ENCODE results near the gene PRSS23.

DNA sequence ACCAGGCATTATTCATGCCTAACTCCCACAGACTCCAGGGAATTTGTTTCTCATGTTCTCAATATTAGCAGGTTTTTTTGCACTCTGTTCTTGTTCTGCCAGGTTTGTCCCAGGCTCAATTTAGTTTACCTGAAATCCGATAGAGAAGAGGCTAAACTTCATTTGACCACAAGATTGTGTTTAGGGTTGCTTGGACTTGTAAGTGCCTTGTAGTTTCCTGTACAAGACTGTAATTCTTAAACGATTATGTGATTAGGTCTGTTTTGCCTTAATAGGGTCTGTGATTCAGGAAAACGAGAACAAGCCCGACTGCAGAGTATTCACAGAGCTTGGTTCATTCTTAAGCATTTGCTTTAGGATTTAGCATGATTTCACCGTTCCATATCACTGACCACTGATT lies 1.8 kb downstream of the PRSS23 start:
- TF ChIP-seq, protein P1, sequence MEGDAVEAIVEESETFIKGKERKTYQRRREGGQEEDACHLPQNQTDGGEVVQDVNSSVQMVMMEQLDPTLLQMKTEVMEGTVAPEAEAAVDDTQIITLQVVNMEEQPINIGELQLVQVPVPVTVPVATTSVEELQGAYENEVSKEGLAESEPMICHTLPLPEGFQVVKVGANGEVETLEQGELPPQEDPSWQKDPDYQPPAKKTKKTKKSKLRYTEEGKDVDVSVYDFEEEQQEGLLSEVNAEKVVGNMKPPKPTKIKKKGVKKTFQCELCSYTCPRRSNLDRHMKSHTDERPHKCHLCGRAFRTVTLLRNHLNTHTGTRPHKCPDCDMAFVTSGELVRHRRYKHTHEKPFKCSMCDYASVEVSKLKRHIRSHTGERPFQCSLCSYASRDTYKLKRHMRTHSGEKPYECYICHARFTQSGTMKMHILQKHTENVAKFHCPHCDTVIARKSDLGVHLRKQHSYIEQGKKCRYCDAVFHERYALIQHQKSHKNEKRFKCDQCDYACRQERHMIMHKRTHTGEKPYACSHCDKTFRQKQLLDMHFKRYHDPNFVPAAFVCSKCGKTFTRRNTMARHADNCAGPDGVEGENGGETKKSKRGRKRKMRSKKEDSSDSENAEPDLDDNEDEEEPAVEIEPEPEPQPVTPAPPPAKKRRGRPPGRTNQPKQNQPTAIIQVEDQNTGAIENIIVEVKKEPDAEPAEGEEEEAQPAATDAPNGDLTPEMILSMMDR (IDR thresholded peaks at IDR 0.05), result no peak
- no peak for TF ChIP-seq POLR2A (IDR thresholded peaks at IDR 0.05)

Measured in tibial nerve (tissue), 3 donors.